ENCODE measurements around the gene TASP1. TPM values are rescaled to one million over a fixed set of nuclear protein-coding genes. Genes with fewer than 3 reads are reported as not detected.

Gene TASP1
- total RNA-seq, 2 experiments from 2014 or later = 10.7 to 11.3 TPM

- no peak overlapping the region for H3K4me3 Mint-ChIP-seq
- POLR2A ChIA-PET = no interaction called here
- H3K27ac Mint-ChIP-seq = no peak overlapping the region
- H3K4me1 Mint-ChIP-seq (ENCODE audit: low read depth) = no peaks in the 10 kb centered on the region
- H3K4me1 ChIP-seq (ENCODE audit: insufficient read depth, low read length) = no peaks in the 10 kb centered on the region
- peaks cover 33% of the 10 kb centered on the region for H3K36me3 Mint-ChIP-seq (ENCODE audit: low read depth)
- DNase-seq = no peak
- no peaks in the 10 kb centered on the region for H3K9me3 Mint-ChIP-seq
- no peak overlapping the region for H3K27ac ChIP-seq (ENCODE audit: low read depth in 1 of 2, low read length in 2 of 2)
- H3K27me3 ChIP-seq (ENCODE audit: control insufficient read depth in 1 of 2, insufficient read depth in 2 of 2, low read length in 2 of 2) = no peaks in the 10 kb centered on the region
- no peak for TF ChIP-seq CTCF (IDR thresholded peaks at IDR 0.05)
- H3K4me3 ChIP-seq (ENCODE audit: low read length) = no peak overlapping the region
- H3K9me3 ChIP-seq (ENCODE audit: control insufficient read depth in 1 of 2, insufficient read depth in 1 of 2, low read length in 2 of 2) = no peaks in the 10 kb centered on the region
- intact Hi-C loops (cut with DNase I, micrococcal nuclease) = no loop called here
- H3K36me3 ChIP-seq (ENCODE audit: insufficient read depth, low read length) = peaks cover 9% of the 10 kb centered on the region
- ATAC-seq (ENCODE audit: poor library complexity) = no peak
- H3K27me3 Mint-ChIP-seq = no peaks in the 10 kb centered on the region
- CTCF ChIA-PET = no interaction called here
Measured at GRCh38 chr20:13420625-13421024, 218.1 kb downstream of the TASP1 start.

GRCh38 chr20:13419477-13419876 lies 219.3 kb downstream of the TASP1 start:
- Mint-ChIP-seq H3K4me1 (ENCODE audit: low read depth) (no peaks in the 10 kb centered on the region), H3K4me3 (no peak overlapping the region), H3K9me3 (no peaks in the 10 kb centered on the region), H3K36me3 (ENCODE audit: low read depth) (peaks cover 43% of the 10 kb centered on the region), H3K27me3 (no peaks in the 10 kb centered on the region), H3K27ac (no peak overlapping the region)
- ChIA-PET CTCF (no interaction called here), POLR2A (no interaction called here)
- no peak overlapping the region for H3K27ac ChIP-seq (ENCODE audit: low read depth in 1 of 2, low read length in 2 of 2)
- H3K9me3 ChIP-seq (ENCODE audit: control insufficient read depth in 1 of 2, insufficient read depth in 1 of 2, low read length in 2 of 2) = no peaks in the 10 kb centered on the region
- H3K27me3 ChIP-seq (ENCODE audit: control insufficient read depth in 1 of 2, insufficient read depth in 2 of 2, low read length in 2 of 2) = no peaks in the 10 kb centered on the region
- H3K36me3 ChIP-seq (ENCODE audit: insufficient read depth, low read length) = peaks cover 9% of the 10 kb centered on the region
- DNase-seq = no peak
- no peak for TF ChIP-seq CTCF (IDR thresholded peaks at IDR 0.05)
- ATAC-seq (ENCODE audit: poor library complexity) = no peak
- no peaks in the 10 kb centered on the region for H3K4me1 ChIP-seq (ENCODE audit: insufficient read depth, low read length)
- H3K4me3 ChIP-seq (ENCODE audit: low read length) = no peak overlapping the region
- intact Hi-C loops (cut with DNase I, micrococcal nuclease) = no loop called here

DNA sequence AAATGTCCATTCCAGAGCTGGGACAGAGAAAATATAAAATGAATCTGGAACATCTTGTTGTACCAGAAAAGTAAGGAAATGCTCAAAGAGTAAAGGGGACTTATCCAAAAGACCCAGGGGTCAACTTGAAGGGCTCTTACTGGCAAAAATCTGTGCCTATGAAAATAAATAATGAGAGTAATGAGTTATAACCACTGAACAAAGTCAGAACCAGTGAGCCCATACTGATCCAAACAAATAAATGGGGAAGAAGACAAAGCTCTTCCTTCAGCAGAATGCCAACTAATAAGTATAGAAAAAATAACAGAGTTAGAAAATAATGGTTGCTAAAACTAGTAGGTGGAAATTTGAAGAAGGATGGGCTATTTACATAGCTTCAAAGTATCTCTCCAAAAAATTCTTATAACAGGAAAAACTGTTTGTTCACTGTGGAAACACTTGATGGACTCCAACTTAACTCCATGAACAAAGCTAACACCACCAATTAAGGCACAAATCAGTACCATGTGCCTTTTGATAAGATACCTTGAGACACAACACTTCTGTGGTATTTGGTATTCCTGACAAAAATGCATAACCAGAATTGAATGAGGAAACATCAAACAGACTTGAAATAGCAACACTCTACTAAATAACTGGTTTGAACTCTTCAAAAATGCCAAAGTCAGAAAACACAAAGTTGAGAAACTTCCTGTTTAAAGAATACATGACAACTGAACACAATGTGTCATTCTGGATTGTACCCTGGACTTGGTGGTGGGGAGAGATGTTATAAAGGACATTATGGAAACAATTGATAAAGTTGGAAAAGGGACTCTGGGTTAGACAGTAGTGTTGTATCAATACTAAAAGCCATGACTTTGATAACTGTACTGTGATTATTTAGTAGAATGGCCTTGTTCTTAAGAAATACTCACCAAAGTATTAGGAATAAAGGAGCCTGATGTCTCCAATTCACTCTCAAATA lies 220.2 kb downstream of the TASP1 start:
- no peaks in the 10 kb centered on the region for H3K27me3 Mint-ChIP-seq
- no peak overlapping the region for H3K27ac Mint-ChIP-seq
- H3K4me1 Mint-ChIP-seq (ENCODE audit: low read depth) = no peaks in the 10 kb centered on the region
- H3K4me3 Mint-ChIP-seq = no peak overlapping the region
- Histone ChIP-seq H3K4me3 (ENCODE audit: low read length) (no peak overlapping the region), H3K27ac (ENCODE audit: low read depth in 1 of 2, low read length in 2 of 2) (no peak overlapping the region), H3K4me1 (ENCODE audit: insufficient read depth, low read length) (no peaks in the 10 kb centered on the region), H3K27me3 (ENCODE audit: control insufficient read depth in 1 of 2, insufficient read depth in 2 of 2, low read length in 2 of 2) (no peaks in the 10 kb centered on the region), H3K36me3 (ENCODE audit: insufficient read depth, low read length) (peaks cover 9% of the 10 kb centered on the region), H3K9me3 (ENCODE audit: control insufficient read depth in 1 of 2, insufficient read depth in 1 of 2, low read length in 2 of 2) (no peaks in the 10 kb centered on the region)
- H3K36me3 Mint-ChIP-seq (ENCODE audit: low read depth) = peaks cover 47% of the 10 kb centered on the region
- no peak for TF ChIP-seq CTCF (IDR thresholded peaks at IDR 0.05)
- DNase-seq (no peak), ATAC-seq (ENCODE audit: poor library complexity) (no peak)
- H3K9me3 Mint-ChIP-seq = no peaks in the 10 kb centered on the region
- ChIA-PET POLR2A (no interaction called here), CTCF (no interaction called here)
- intact Hi-C loops (cut with DNase I, micrococcal nuclease) = no loop called here
